ENCODE measurements around the gene PLEKHO1.

PLEKHO1 gene

DNA sequence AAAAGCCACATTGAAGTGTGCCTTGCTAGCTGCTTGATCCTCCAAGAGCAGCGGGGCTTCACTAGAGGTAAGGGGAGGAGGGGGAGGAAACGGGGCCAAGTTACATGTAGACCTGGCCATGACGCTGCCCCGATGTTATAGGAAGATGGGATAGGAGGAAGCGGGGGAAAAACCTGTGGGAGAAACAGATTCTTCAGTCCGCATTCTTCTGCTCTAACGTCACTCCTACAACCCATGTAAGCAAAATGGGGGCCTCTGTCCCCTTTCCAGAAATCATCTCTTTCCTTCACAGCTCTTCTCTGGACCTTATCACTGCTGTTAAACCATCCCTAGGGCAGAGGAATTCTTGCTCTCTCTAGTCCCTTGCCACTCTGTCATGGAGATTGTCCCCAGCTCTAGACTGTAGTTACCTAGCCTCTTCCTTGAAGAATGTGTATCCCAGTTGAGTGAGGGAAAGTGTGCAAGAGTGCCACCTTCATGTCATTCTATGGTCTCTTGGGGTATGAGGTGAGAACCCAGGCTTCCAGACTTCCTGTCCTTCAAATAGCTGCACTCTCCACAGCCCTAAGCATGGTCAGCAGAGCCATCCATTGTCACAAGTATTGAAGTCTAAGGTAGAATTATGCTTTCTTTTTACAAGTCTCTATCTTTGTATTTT lies 11.4 kb downstream of the PLEKHO1 start:
- peak overlapping the region; percentile 65 for H3K27ac Mint-ChIP-seq
- H3K36me3 Mint-ChIP-seq = peaks cover 13% of the 10 kb centered on the region
- no peaks in the 10 kb centered on the region for H3K27me3 Mint-ChIP-seq
- no peak overlapping the region for H3K4me3 Mint-ChIP-seq
- no peaks in the 10 kb centered on the region for H3K9me3 Mint-ChIP-seq
- H3K4me1 Mint-ChIP-seq = peaks cover 50% of the 10 kb centered on the region

DNA sequence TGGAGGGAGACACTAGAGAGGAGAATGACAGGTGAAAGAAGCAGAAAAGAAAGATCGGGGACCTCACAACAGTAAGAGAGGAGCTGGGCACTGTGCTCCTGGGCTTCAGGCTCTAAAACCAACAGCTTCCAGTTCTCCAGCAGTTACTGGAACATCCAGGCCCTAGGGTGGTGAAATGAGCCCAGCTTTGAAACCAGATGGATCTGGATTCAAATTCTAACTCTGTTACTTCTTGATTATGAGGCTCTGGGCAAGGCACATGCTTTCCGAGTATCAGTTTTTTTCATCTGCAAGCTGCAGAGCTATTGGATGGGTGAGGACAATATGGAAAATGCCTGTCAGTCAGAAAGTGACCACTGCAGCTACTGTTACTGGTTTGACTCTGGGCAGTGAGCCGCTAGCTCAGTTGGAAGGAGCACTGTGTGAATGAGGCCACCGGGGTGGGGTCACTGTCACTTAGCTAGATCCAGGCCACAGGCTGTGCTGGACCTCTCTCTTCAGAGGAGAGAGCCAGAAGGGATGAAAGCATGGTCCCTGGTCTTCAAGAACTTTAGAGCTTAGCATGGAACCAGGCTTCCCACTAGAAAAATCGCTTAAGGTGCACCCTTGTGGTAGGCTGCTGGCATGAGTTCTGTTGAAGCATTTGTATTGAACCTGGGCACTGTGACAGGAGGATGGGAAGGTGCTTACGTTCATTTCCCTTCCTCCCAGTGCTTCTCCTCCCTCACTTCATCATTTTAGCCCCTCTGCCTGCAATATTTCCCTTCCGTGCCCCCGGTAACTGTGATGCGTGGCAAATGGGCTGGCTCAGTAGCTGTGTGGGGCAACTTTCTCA lies 12.2 kb downstream of the PLEKHO1 start:
- Mint-ChIP-seq H3K4me3 (no peak overlapping the region), H3K27ac (peak overlapping the region; percentile 19)

DNA sequence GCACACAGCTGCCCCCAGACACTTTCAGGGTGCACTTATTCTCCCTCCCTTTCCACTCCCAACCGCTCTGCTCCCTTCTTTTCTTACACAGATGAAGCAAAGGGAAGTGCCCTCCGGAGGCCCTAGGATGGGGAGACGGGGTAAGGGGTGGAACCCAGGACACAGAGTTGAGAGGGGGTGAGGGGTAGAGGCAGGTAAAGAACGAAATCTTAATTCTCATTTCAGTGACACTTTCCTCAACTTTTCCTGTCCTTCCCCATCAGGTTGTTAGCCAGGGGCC lies 12.8 kb downstream of the PLEKHO1 start:
- peaks cover 44% of the 10 kb centered on the region for H3K4me1 Mint-ChIP-seq
- H3K27me3 Mint-ChIP-seq = no peaks in the 10 kb centered on the region
- H3K9me3 Mint-ChIP-seq = no peaks in the 10 kb centered on the region
- H3K4me3 Mint-ChIP-seq = no peak overlapping the region
- peak overlapping the region; percentile 19 for H3K27ac Mint-ChIP-seq
- H3K36me3 Mint-ChIP-seq = peaks cover 4% of the 10 kb centered on the region

More for the DNA sequence above, 12.2 kb downstream of the PLEKHO1 start:
- no peaks in the 10 kb centered on the region for H3K9me3 Mint-ChIP-seq
- H3K36me3 Mint-ChIP-seq = peaks cover 7% of the 10 kb centered on the region
- H3K4me1 Mint-ChIP-seq = peaks cover 47% of the 10 kb centered on the region
- no peaks in the 10 kb centered on the region for H3K27me3 Mint-ChIP-seq

GRCh38 chr1:150162862-150163706 lies 13.4 kb downstream of the PLEKHO1 start:
- no peaks in the 10 kb centered on the region for H3K27me3 Mint-ChIP-seq
- no peak overlapping the region for H3K27ac Mint-ChIP-seq
- peaks cover 40% of the 10 kb centered on the region for H3K4me1 Mint-ChIP-seq
- H3K9me3 Mint-ChIP-seq = no peaks in the 10 kb centered on the region
- H3K36me3 Mint-ChIP-seq = peaks cover 3% of the 10 kb centered on the region
- no peak overlapping the region for H3K4me3 Mint-ChIP-seq

- H3K27me3 Mint-ChIP-seq = no peaks in the 10 kb centered on the region
- no peaks in the 10 kb centered on the region for H3K9me3 Mint-ChIP-seq
- H3K36me3 Mint-ChIP-seq = peaks cover 3% of the 10 kb centered on the region
- H3K4me1 Mint-ChIP-seq = peaks cover 37% of the 10 kb centered on the region
- H3K4me3 Mint-ChIP-seq = no peak overlapping the region
- H3K27ac Mint-ChIP-seq = no peak overlapping the region
These were observed 14.5 kb downstream of the PLEKHO1 start for GRCh38 chr1:150164224-150164623.

- peaks cover 37% of the 10 kb centered on the region for H3K4me1 Mint-ChIP-seq
These were observed 15.1 kb downstream of the PLEKHO1 start for GRCh38 chr1:150164779-150165178.

GRCh38 chr1:150165622-150166612 lies 16.2 kb downstream of the PLEKHO1 start:
- Mint-ChIP-seq H3K27ac (no peak overlapping the region), H3K36me3 (no peaks in the 10 kb centered on the region), H3K27me3 (no peaks in the 10 kb centered on the region), H3K9me3 (no peaks in the 10 kb centered on the region), H3K4me1 (peaks cover 25% of the 10 kb centered on the region), H3K4me3 (no peak overlapping the region)

More at GRCh38 chr1:150164779-150165178, 15.1 kb downstream of the PLEKHO1 start:
- Mint-ChIP-seq H3K27me3 (no peaks in the 10 kb centered on the region), H3K27ac (no peak overlapping the region), H3K36me3 (peaks cover 3% of the 10 kb centered on the region), H3K9me3 (no peaks in the 10 kb centered on the region), H3K4me3 (no peak overlapping the region)

GRCh38 chr1:150168960-150169601 lies 19.4 kb downstream of the PLEKHO1 start:
- Mint-ChIP-seq H3K4me3 (no peak overlapping the region), H3K36me3 (no peaks in the 10 kb centered on the region), H3K27me3 (no peaks in the 10 kb centered on the region), H3K27ac (no peak overlapping the region), H3K9me3 (no peaks in the 10 kb centered on the region), H3K4me1 (no peaks in the 10 kb centered on the region)

DNA sequence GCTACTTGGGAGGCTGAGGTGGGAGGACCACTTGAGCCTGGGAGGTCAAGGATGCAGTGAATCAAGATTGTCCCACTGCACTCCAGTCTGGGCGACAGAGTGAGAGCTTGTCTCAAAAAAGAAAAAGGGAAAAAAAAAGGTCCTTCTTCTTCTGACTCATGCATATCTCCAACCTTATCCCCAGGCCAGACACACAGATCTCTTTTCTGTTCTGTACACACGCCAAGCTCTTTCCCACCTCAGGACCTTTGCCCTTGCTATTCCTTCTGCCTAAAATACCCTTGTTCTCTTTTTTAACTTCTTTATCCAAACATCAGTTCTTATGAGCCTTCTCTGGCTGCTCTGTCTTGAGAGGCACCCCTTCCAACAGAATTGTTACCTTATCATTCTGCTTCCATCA lies 22.1 kb downstream of the PLEKHO1 start:
- Mint-ChIP-seq H3K4me1 (no peaks in the 10 kb centered on the region), H3K36me3 (no peaks in the 10 kb centered on the region), H3K9me3 (no peaks in the 10 kb centered on the region), H3K27me3 (no peaks in the 10 kb centered on the region), H3K27ac (no peak overlapping the region), H3K4me3 (no peak overlapping the region)

DNA sequence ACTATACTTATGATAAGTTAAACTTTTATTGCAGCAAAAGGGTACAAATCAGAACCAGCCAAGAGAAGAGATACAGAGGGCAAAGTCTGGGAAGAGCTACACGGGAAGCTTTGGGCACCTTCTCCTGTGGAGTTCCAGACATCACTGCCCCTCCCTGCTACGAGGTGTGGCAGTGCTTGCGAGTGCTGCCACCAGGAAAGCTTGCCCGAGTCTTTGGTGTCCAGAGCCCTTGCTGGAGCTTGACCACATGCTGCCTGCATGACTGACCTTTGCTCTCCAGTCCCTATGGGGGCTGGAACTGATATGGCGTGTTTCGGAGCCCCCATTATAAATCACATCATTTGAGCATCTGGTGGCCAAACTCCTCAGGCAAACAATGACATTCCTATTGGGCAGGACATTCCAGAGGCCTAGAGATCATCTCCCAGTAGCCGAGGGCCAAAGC lies 23.4 kb downstream of the PLEKHO1 start:
- Mint-ChIP-seq H3K27me3 (no peaks in the 10 kb centered on the region), H3K27ac (no peak overlapping the region), H3K4me1 (no peaks in the 10 kb centered on the region), H3K36me3 (no peaks in the 10 kb centered on the region), H3K9me3 (no peaks in the 10 kb centered on the region), H3K4me3 (no peak overlapping the region)

GRCh38 chr1:150176593-150176992 lies 26.9 kb downstream of the PLEKHO1 start:
- H3K4me3 Mint-ChIP-seq = no peak overlapping the region
- no peaks in the 10 kb centered on the region for H3K27me3 Mint-ChIP-seq
- no peaks in the 10 kb centered on the region for H3K36me3 Mint-ChIP-seq
- no peaks in the 10 kb centered on the region for H3K4me1 Mint-ChIP-seq
- H3K27ac Mint-ChIP-seq = no peak overlapping the region
- no peaks in the 10 kb centered on the region for H3K9me3 Mint-ChIP-seq

- H3K36me3 Mint-ChIP-seq = no peaks in the 10 kb centered on the region
- H3K27me3 Mint-ChIP-seq = no peaks in the 10 kb centered on the region
- H3K27ac Mint-ChIP-seq = no peak overlapping the region
- H3K9me3 Mint-ChIP-seq = no peaks in the 10 kb centered on the region
- no peaks in the 10 kb centered on the region for H3K4me1 Mint-ChIP-seq
- H3K4me3 Mint-ChIP-seq = no peak overlapping the region
These were observed 28.8 kb downstream of the PLEKHO1 start for GRCh38 chr1:150178548-150178947.

GRCh38 chr1:150179867-150180266 lies 30.2 kb downstream of the PLEKHO1 start:
- Mint-ChIP-seq H3K9me3 (no peaks in the 10 kb centered on the region), H3K27ac (no peak overlapping the region), H3K27me3 (no peaks in the 10 kb centered on the region), H3K4me1 (no peaks in the 10 kb centered on the region), H3K36me3 (no peaks in the 10 kb centered on the region), H3K4me3 (no peak overlapping the region)

DNA sequence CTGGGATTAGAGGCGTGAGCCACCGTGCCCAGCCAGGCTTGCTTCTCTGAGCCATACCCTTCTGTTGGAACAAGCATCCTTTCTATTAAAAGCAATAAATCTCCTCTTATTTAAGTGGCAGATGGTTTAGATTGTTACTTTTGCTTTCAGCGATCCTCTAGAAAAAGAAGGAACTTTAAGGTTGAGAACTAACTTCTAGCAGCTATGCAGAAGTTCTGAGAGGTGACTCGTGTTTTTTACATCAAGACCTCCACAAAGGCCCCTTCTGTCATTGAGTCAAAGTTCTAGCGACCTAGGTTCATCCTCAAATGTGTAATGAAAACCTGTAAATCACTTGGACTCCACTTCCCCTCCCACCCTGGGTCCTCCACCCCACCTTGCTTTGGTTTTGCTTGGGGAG lies 30.8 kb downstream of the PLEKHO1 start:
- H3K27me3 Mint-ChIP-seq = no peaks in the 10 kb centered on the region
- no peaks in the 10 kb centered on the region for H3K36me3 Mint-ChIP-seq
- no peak overlapping the region for H3K27ac Mint-ChIP-seq
- H3K4me1 Mint-ChIP-seq = no peaks in the 10 kb centered on the region
- H3K4me3 Mint-ChIP-seq = no peak overlapping the region
- H3K9me3 Mint-ChIP-seq = no peaks in the 10 kb centered on the region
